Activated CD8-positive, alpha-beta memory T cell treated with anti-CD3 and anti-CD28 coated beads, Interleukin-2, amount 10 ng/mL, durations not matched to agents 7 days and 5 days (primary cell): ENCODE results near the gene NME3. TPM values are rescaled to one million over a fixed set of nuclear protein-coding genes. Genes with fewer than 3 reads are reported as not detected.

Experiments used
- ATAC-seq: fragments of 150-1000 bp; cut with Tn5 transposase; one replicate; pipeline ENCODE4 v1.10.0; 2021; ENCODE audit warnings: moderate library complexity
- CTCF ChIA-PET: fragments of 350-600 bp; sonication (Branson Sonifier 250); formaldehyde crosslinking; loops from one replicate; lab custom pipeline; 2021; ENCODE audit warnings: antibody characterized with exemption; lab: Charles Lee
- DNase-seq: peaks from one replicate; pipeline ENCODE4 v3.0.0-alpha.2; 2020
- H3K27ac Mint-ChIP-seq: one replicate; pipeline ENCODE4 v1.8.0; 2021; ENCODE audit warnings: mild to moderate bottlenecking, mixed read lengths
- H3K27me3 Mint-ChIP-seq: one replicate; pipeline ENCODE4 v1.8.0; 2021; ENCODE audit warnings: mixed read lengths
- H3K36me3 Mint-ChIP-seq: one replicate; pipeline ENCODE4 v1.8.0; 2021; ENCODE audit warnings: mild to moderate bottlenecking, mixed read lengths
- H3K4me1 Mint-ChIP-seq: one replicate; pipeline ENCODE4 v1.8.0; 2021; ENCODE audit warnings: mixed read lengths
- H3K4me3 Mint-ChIP-seq: one replicate; pipeline ENCODE4 v1.8.0; 2021; ENCODE audit warnings: mild to moderate bottlenecking, moderate library complexity, mixed read lengths
- H3K9me3 Mint-ChIP-seq: one replicate; pipeline ENCODE4 v1.8.0; 2022; ENCODE audit warnings: low read depth, mixed read lengths
- total RNA-seq, 2 experiments: library from RNA; stranded (reverse); gene quantifications; one replicate each; pipeline ENCODE4 v1.2.3, GENCODE V29; 2021

Gene NME3
- total RNA-seq, 2 experiments from 2014 or later: 46.0 to 50.4 TPM

- DNase-seq: peak; percentile 66
- Mint-ChIP-seq H3K9me3 (no peaks in the 10 kb centered on the region), H3K36me3 (no peaks in the 10 kb centered on the region), H3K4me1 (peaks cover 24% of the 10 kb centered on the region), H3K4me3 (peak overlapping the region; percentile 93), H3K27me3 (no peaks in the 10 kb centered on the region), H3K27ac (peak overlapping the region; percentile 84)
- CTCF ChIA-PET: interaction anchor here (1.1 to 2.7 kb wide), 5 partner anchors 9 to 159 kb away, joined by 3 to 47 read pairs (median 10); partner anchors contain the start of genes EME2, FAHD1, HAGH and MAPK8IP3
- no peak for ATAC-seq
Measured at GRCh38 chr16:1781758-1782407, 10.5 kb upstream of the NME3 start.

- Mint-ChIP-seq H3K36me3 (no peaks in the 10 kb centered on the region), H3K4me1 (peaks cover 24% of the 10 kb centered on the region), H3K27ac (peak overlapping the region; percentile 84), H3K4me3 (peak overlapping the region; percentile 82), H3K27me3 (no peaks in the 10 kb centered on the region), H3K9me3 (no peaks in the 10 kb centered on the region)
- CTCF ChIA-PET: interaction anchor here (2.2 to 2.7 kb wide), 2 partner anchors 9 to 43 kb away, joined by 11 to 47 read pairs; partner anchors contain the start of genes EME2, MRPS34 and NME3
- DNase-seq: no peak
- ATAC-seq: no peak
Measured at GRCh38 chr16:1781254-1781653, 9.9 kb upstream of the NME3 start.

GRCh38 chr16:1780677-1781072 is 9.3 kb upstream of the NME3 start:
- CTCF ChIA-PET: interaction anchor here (2.7 kb wide), 1 partner anchor 8 kb away, joined by 47 read pairs; the partner anchor contains the start of genes EME2, MRPS34 and NME3

GRCh38 chr16:1779741-1780676 is 8.7 kb upstream of the NME3 start:
- H3K4me3 Mint-ChIP-seq: peak overlapping the region; percentile 32

More at GRCh38 chr16:1780677-1781072, 9.3 kb upstream of the NME3 start:
- peak overlapping the region; percentile 84 for H3K27ac Mint-ChIP-seq
- no peaks in the 10 kb centered on the region for H3K36me3 Mint-ChIP-seq
- ATAC-seq: no peak
- H3K4me1 Mint-ChIP-seq: peaks cover 24% of the 10 kb centered on the region
- no peaks in the 10 kb centered on the region for H3K27me3 Mint-ChIP-seq
- no peaks in the 10 kb centered on the region for H3K9me3 Mint-ChIP-seq
- DNase-seq: no peak
- peak overlapping the region; percentile 82 for H3K4me3 Mint-ChIP-seq

GRCh38 chr16:1779234-1779701 is 7.9 kb upstream of the NME3 start:
- no peaks in the 10 kb centered on the region for H3K27me3 Mint-ChIP-seq
- CTCF ChIA-PET: no interaction called here
- no peak overlapping the region for H3K4me3 Mint-ChIP-seq

More at GRCh38 chr16:1779741-1780676, 8.7 kb upstream of the NME3 start:
- Mint-ChIP-seq H3K27ac (no peak overlapping the region), H3K4me1 (peaks cover 24% of the 10 kb centered on the region), H3K9me3 (no peaks in the 10 kb centered on the region), H3K27me3 (no peaks in the 10 kb centered on the region), H3K36me3 (no peaks in the 10 kb centered on the region)
- ATAC-seq (no peak), DNase-seq (no peak)
- CTCF ChIA-PET: no interaction called here

GRCh38 chr16:1778200-1779179 is 7.1 kb upstream of the NME3 start:
- no peaks in the 10 kb centered on the region for H3K36me3 Mint-ChIP-seq
- DNase-seq (no peak), ATAC-seq (no peak)
- H3K9me3 Mint-ChIP-seq: no peaks in the 10 kb centered on the region
- no peak overlapping the region for H3K27ac Mint-ChIP-seq
- H3K4me1 Mint-ChIP-seq: peaks cover 26% of the 10 kb centered on the region
- no peaks in the 10 kb centered on the region for H3K27me3 Mint-ChIP-seq
- CTCF ChIA-PET: no interaction called here
- H3K4me3 Mint-ChIP-seq: no peak overlapping the region

More at GRCh38 chr16:1779234-1779701, 7.9 kb upstream of the NME3 start:
- DNase-seq: no peak
- ATAC-seq: no peak
- Mint-ChIP-seq H3K4me1 (peaks cover 28% of the 10 kb centered on the region), H3K27ac (no peak overlapping the region), H3K36me3 (no peaks in the 10 kb centered on the region), H3K9me3 (no peaks in the 10 kb centered on the region)

- H3K36me3 Mint-ChIP-seq: no peaks in the 10 kb centered on the region
- peaks cover 22% of the 10 kb centered on the region for H3K4me1 Mint-ChIP-seq
- no peak overlapping the region for H3K27ac Mint-ChIP-seq
- DNase-seq: no peak
- no peak for ATAC-seq
- H3K9me3 Mint-ChIP-seq: no peaks in the 10 kb centered on the region
- CTCF ChIA-PET: interaction anchor here (0.7 kb wide), 1 partner anchor 155 kb away, joined by 3 read pairs; no protein-coding TSS in a partner anchor
- no peaks in the 10 kb centered on the region for H3K27me3 Mint-ChIP-seq
- no peak overlapping the region for H3K4me3 Mint-ChIP-seq
Measured at GRCh38 chr16:1777375-1778199, 6.2 kb upstream of the NME3 start.

GRCh38 chr16:1776991-1777374 is 5.6 kb upstream of the NME3 start:
- H3K27me3 Mint-ChIP-seq: no peaks in the 10 kb centered on the region
- no peak overlapping the region for H3K4me3 Mint-ChIP-seq
- DNase-seq: no peak
- CTCF ChIA-PET: no interaction called here
- no peak for ATAC-seq
- no peak overlapping the region for H3K27ac Mint-ChIP-seq
- no peaks in the 10 kb centered on the region for H3K9me3 Mint-ChIP-seq
- peaks cover 22% of the 10 kb centered on the region for H3K4me1 Mint-ChIP-seq
- peaks cover 5% of the 10 kb centered on the region for H3K36me3 Mint-ChIP-seq

- CTCF ChIA-PET: no interaction called here
- Mint-ChIP-seq H3K4me1 (peaks cover 19% of the 10 kb centered on the region), H3K27ac (no peak overlapping the region), H3K4me3 (no peak overlapping the region), H3K27me3 (no peaks in the 10 kb centered on the region), H3K36me3 (peaks cover 5% of the 10 kb centered on the region), H3K9me3 (no peaks in the 10 kb centered on the region)
- DNase-seq (no peak), ATAC-seq (no peak)
Measured at GRCh38 chr16:1776672-1776955, 5.3 kb upstream of the NME3 start.

GRCh38 chr16:1775846-1776671 is 4.7 kb upstream of the NME3 start:
- Mint-ChIP-seq H3K36me3 (peaks cover 5% of the 10 kb centered on the region), H3K9me3 (no peaks in the 10 kb centered on the region), H3K4me1 (peaks cover 13% of the 10 kb centered on the region), H3K4me3 (no peak overlapping the region), H3K27me3 (no peaks in the 10 kb centered on the region), H3K27ac (no peak overlapping the region)
- DNase-seq (no peak), ATAC-seq (no peak)
- CTCF ChIA-PET: no interaction called here

GRCh38 chr16:1775006-1775845 is 3.9 kb upstream of the NME3 start:
- CTCF ChIA-PET: interaction anchor here (1.5 to 4.5 kb wide), 2 partner anchors 48 to 70 kb away, joined by 6 to 25 read pairs; partner anchors contain the start of gene MAPK8IP3
- H3K9me3 Mint-ChIP-seq: no peaks in the 10 kb centered on the region
- no peaks in the 10 kb centered on the region for H3K27me3 Mint-ChIP-seq
- peaks cover 11% of the 10 kb centered on the region for H3K4me1 Mint-ChIP-seq
- ATAC-seq: no peak
- H3K27ac Mint-ChIP-seq: no peak overlapping the region
- DNase-seq: no peak
- peak overlapping the region; percentile 22 for H3K4me3 Mint-ChIP-seq
- H3K36me3 Mint-ChIP-seq: peaks cover 5% of the 10 kb centered on the region
